B cell (primary cell): ENCODE measurements around the gene HMGA1. TPM values are rescaled to one million over a fixed set of nuclear protein-coding genes. Genes with fewer than 3 reads are reported as not detected.
A peak's percentile ranks its signal among the peaks of the same experiment; 100 is the strongest.

Experiments used
- ATAC-seq: fragments of 200-7000 bp; cut with Tn5 transposase; one replicate; pipeline ENCODE4 v1.10.0; 2021; ENCODE audit warnings: low read depth, mild to moderate bottlenecking, moderate number of reproducible peaks, moderate library complexity
- CTCF ChIA-PET: fragments of 350-600 bp; sonication (Branson Sonifier 250); formaldehyde crosslinking; loops from one replicate; lab custom pipeline; 2021; ENCODE audit warnings: antibody characterized with exemption, inconsistent platforms; lab: Charles Lee
- POLR2A ChIA-PET: fragments of 350-600 bp; sonication (Branson Sonifier 250); formaldehyde crosslinking; loops from one replicate; lab custom pipeline; 2021; ENCODE audit warnings: antibody characterized with exemption; lab: Charles Lee
- DNase-seq: peaks from one replicate; pipeline ENCODE4 v3.0.0; 2013
- H2AFZ ChIP-seq: 2 replicates; pipeline ENCODE4 v1.6.1; 2012; ENCODE audit warnings: mild to moderate bottlenecking, low read depth, low read length; ENCODE audit not compliant: insufficient read depth, poor library complexity, severe bottlenecking
- H3K27ac ChIP-seq, 2 donors: 1 replicate in 1 of 2; 2 replicates in 1 of 2; pipeline ENCODE4 v1.5.1; 2012 to 2013; ENCODE audit warnings: low read length in 2 of 2, mild to moderate bottlenecking in 2 of 2, moderate library complexity in 1 of 2
- H3K27me3 ChIP-seq, 4 experiments: fragments of 200-600 bp in 1 of 4; sonication (generic) in 1 of 4; replicated peaks in 1 of 4; 1 replicate in 2 of 4; 2 replicates in 2 of 4; pipeline versions ENCODE4 v1.6.1 to v1.7.0; 2013 to 2016; ENCODE audit warnings: low read length in 3 of 4, mild to moderate bottlenecking in 2 of 4, mixed read lengths in 1 of 4, moderate library complexity in 1 of 4; ENCODE audit not compliant: insufficient read depth in 4 of 4, control insufficient read depth in 3 of 4; ENCODE audit errors: control extremely low read depth in 1 of 4
- H3K36me3 ChIP-seq, 2 experiments: replicated peaks in 1 of 2; 1 replicate in 1 of 2; 2 replicates in 1 of 2; pipeline versions ENCODE4 v1.6.1 to v1.7.1; 2013; ENCODE audit warnings: low read length in 1 of 2; ENCODE audit not compliant: insufficient read depth in 2 of 2, control insufficient read depth in 1 of 2; ENCODE audit errors: control extremely low read depth in 1 of 2, extremely low read depth in 1 of 2
- H3K4me1 ChIP-seq, 2 donors: fragments of 200-600 bp in 1 of 2; sonication (generic) in 1 of 2; 1 replicate in 1 of 2; 2 replicates in 1 of 2; pipeline versions ENCODE4 v1.5.1 to v1.6.1; 2013 to 2017; ENCODE audit warnings: low read length in 2 of 2; ENCODE audit not compliant: control insufficient read depth in 2 of 2, insufficient read depth in 2 of 2
- H3K4me2 ChIP-seq: replicated peaks from 2 replicates; pipeline ENCODE3; 2012; ENCODE audit warnings: mild to moderate bottlenecking, low read depth, low read length; ENCODE audit not compliant: poor library complexity, severe bottlenecking
- H3K4me3 ChIP-seq, 5 experiments: fragments of 200-600 bp in 1 of 5; sonication (generic) in 1 of 5; 1 replicate in 3 of 5; 2 replicates in 2 of 5; pipeline versions ENCODE4 v1.5.1 to v1.7.0; 2011 to 2016; ENCODE audit warnings: low read length in 4 of 5, mild to moderate bottlenecking in 4 of 5, low read depth in 2 of 5, control low read depth in 1 of 5, moderate library complexity in 1 of 5; ENCODE audit not compliant: insufficient read depth in 1 of 5; ENCODE audit errors: control extremely low read depth in 1 of 5, extremely low read depth in 1 of 5
- H3K79me2 ChIP-seq: fragments of 200-600 bp; sonication (generic); one replicate; pipeline ENCODE4 v1.6.0; 2016; ENCODE audit warnings: low read length; ENCODE audit not compliant: control insufficient read depth, insufficient read depth
- H3K9ac ChIP-seq: fragments of 200-600 bp; sonication (generic); 2 replicates; pipeline ENCODE4 v1.6.1; 2017; ENCODE audit warnings: mild to moderate bottlenecking, low read length, moderate library complexity
- H3K9me3 ChIP-seq, 3 donors: one replicate each; pipeline versions ENCODE4 v1.6.1 to v1.7.1; 2013; ENCODE audit warnings: low read length in 2 of 3; ENCODE audit not compliant: control insufficient read depth in 2 of 3, insufficient read depth in 1 of 3; ENCODE audit errors: control extremely low read depth in 1 of 3
- H4K20me1 ChIP-seq: 2 replicates; pipeline ENCODE4 v1.6.0; 2012; ENCODE audit warnings: mild to moderate bottlenecking, low read length; ENCODE audit not compliant: insufficient read depth, control insufficient read depth, poor library complexity, severe bottlenecking
- H3K27ac Mint-ChIP-seq: one replicate; pipeline ENCODE4 v1.8.0; 2021; ENCODE audit warnings: mixed read lengths
- H3K27me3 Mint-ChIP-seq: one replicate; pipeline ENCODE4 v1.8.0; 2021; ENCODE audit warnings: mixed read lengths
- H3K4me1 Mint-ChIP-seq: one replicate; pipeline ENCODE4 v1.8.0; 2021; ENCODE audit warnings: mixed read lengths
- H3K4me3 Mint-ChIP-seq: one replicate; pipeline ENCODE4 v1.8.0; 2021; ENCODE audit warnings: mixed read lengths
- H3K9me3 Mint-ChIP-seq: one replicate; pipeline ENCODE4 v1.8.0; 2022; ENCODE audit warnings: mixed read lengths; ENCODE audit not compliant: insufficient read depth
- CTCF ChIP-seq: fragments of 200-600 bp; IDR thresholded peaks from one replicate; pipeline ENCODE4 v1.8.0; 2022; ENCODE audit warnings: antibody characterized with exemption, mild to moderate bottlenecking
- EZH2 ChIP-seq: IDR thresholded peaks from 2 replicates; pipeline ENCODE4 v1.6.1; 2012; ENCODE audit warnings: borderline replicate concordance, low read depth, mild to moderate bottlenecking, moderate library complexity, low read length; ENCODE audit not compliant: insufficient read depth, poor library complexity, severe bottlenecking
- WGBS: methylation state at CpG from one replicate; pipeline ENCODE4 v1.1.5; 2013; ENCODE audit warnings: missing lambda C conversion rate; ENCODE audit not compliant: insufficient coverage; 5-methylcytosine and 5-hydroxymethylcytosine counted together
- intact Hi-C: fragments of 100-400 bp; cut with micrococcal nuclease; formaldehyde crosslinking; loops from one replicate; pipeline ENCODE4 v1.10.0; 2022
- polyA plus RNA-seq: library from polyadenylated mRNA; depleted of rRNA; stranded (reverse); fragments of >200 nt; gene quantifications from 2 replicates; pipeline ENCODE4 v1.2.3, GENCODE V29; 2012
- total RNA-seq, 2 donors: library from RNA; stranded (reverse); fragments of 120-200 nt in 1 of 2; gene quantifications; 1 replicate in 1 of 2; 2 replicates in 1 of 2; pipeline versions ENCODE4 v1.2.3 to v1.2.4, GENCODE V29; 2013 to 2022

Gene HMGA1
- total and polyA plus RNA-seq, 2 donors (not counting 1 experiment from before 2014, with no cell fraction given) = 59.6 to 66.4 TPM

- no peaks in the 10 kb centered on the region for H3K9me3 Mint-ChIP-seq
- POLR2A ChIA-PET = interaction anchor here (0.6 to 1.3 kb wide), 5 partner anchors 16 to 75 kb away, joined by 4 to 7 read pairs (median 6); no protein-coding TSS in a partner anchor
- H3K4me3 Mint-ChIP-seq = no peak overlapping the region
- peaks cover 63% of the 10 kb centered on the region for H3K4me1 Mint-ChIP-seq
- Histone ChIP-seq H3K27ac (peak overlapping the region in 1 of 2 donors; percentile 39), H3K4me1 (peaks cover 21 to 40% of the 10 kb centered on the region in 2 donors), H3K4me3 (no peak overlapping the region), H3K4me2 (no peak overlapping the region), H3K9ac (no peak overlapping the region), H3K79me2 (peaks cover 31% of the 10 kb centered on the region), H3K36me3 (peaks cover 0 to 41% of the 10 kb centered on the region in 2 experiments), H3K9me3 (no peaks in the 10 kb centered on the region), H3K27me3 (no peaks in the 10 kb centered on the region), H4K20me1 (peaks cover 64% of the 10 kb centered on the region), H2AFZ (no peak overlapping the region)
- WGBS = no CpG with 5 or more reads among the region's 5 CpGs
- CTCF ChIA-PET = interaction anchor here (1.1 to 2.8 kb wide), 7 partner anchors 15 to 366 kb away, joined by 3 to 19 read pairs (median 5); no protein-coding TSS in a partner anchor
- intact Hi-C loops = no loop called here
- H3K27me3 Mint-ChIP-seq = no peaks in the 10 kb centered on the region
- peak overlapping the region; percentile 53 for H3K27ac Mint-ChIP-seq
- ATAC-seq = no peak
- no peak for TF ChIP-seq CTCF
- TF ChIP-seq EZH2 = no peak
- no peak for DNase-seq
These were observed 6.6 kb downstream of the HMGA1 start for GRCh38 chr6:34243131-34243771.
